Measurements from ENCODE around the gene GPR141.

The GPR141 gene

GRCh38 chr7:37741776-37742175 lies 58.2 kb downstream of the GPR141 start:
- no peak for TF ChIP-seq CTCF (IDR thresholded peaks at IDR 0.05; ENCODE audit: insufficient read depth, missing control alignments)
- FAIRE-seq: no peak
- DNase-seq (ENCODE audit: insufficient read length, low spot score): no peak

GRCh38 chr7:37751096-37751495 lies 67.5 kb downstream of the GPR141 start:
- TF ChIP-seq CTCF (IDR thresholded peaks at IDR 0.05; ENCODE audit: insufficient read depth, missing control alignments): no peak
- DNase-seq (ENCODE audit: insufficient read length, low spot score) (no peak), FAIRE-seq (no peak)

- DNase-seq (ENCODE audit: insufficient read length, low spot score): no peak
- FAIRE-seq: no peak
- TF ChIP-seq CTCF (IDR thresholded peaks at IDR 0.05; ENCODE audit: insufficient read depth, missing control alignments): no peak
Measured at GRCh38 chr7:37753398-37754050, 70.0 kb downstream of the GPR141 start.

- TF ChIP-seq CTCF (IDR thresholded peaks at IDR 0.05; ENCODE audit: insufficient read depth, missing control alignments): no peak
- DNase-seq (ENCODE audit: insufficient read length, low spot score): no peak
- no peak for FAIRE-seq
Measured at GRCh38 chr7:37756797-37757551, 73.4 kb downstream of the GPR141 start.

- FAIRE-seq (no peak), DNase-seq (ENCODE audit: insufficient read length, low spot score) (no peak)
- TF ChIP-seq CTCF (IDR thresholded peaks at IDR 0.05; ENCODE audit: insufficient read depth, missing control alignments): no peak
Measured at GRCh38 chr7:37757563-37757962, 74.0 kb downstream of the GPR141 start.

- TF ChIP-seq CTCF (IDR thresholded peaks at IDR 0.05; ENCODE audit: insufficient read depth, missing control alignments): no peak
Measured at GRCh38 chr7:37758501-37759045, 75.0 kb downstream of the GPR141 start.

GRCh38 chr7:37759526-37759925 lies 76.0 kb downstream of the GPR141 start:
- DNase-seq (ENCODE audit: insufficient read length, low spot score) (peak; percentile 33), FAIRE-seq (peak; percentile 96)
- TF ChIP-seq CTCF (IDR thresholded peaks at IDR 0.05; ENCODE audit: insufficient read depth, missing control alignments): no peak

More at GRCh38 chr7:37758501-37759045, 75.0 kb downstream of the GPR141 start:
- DNase-seq (ENCODE audit: insufficient read length, low spot score): no peak
- FAIRE-seq: peak; percentile 44

All from D721Med (cell line).